ENCODE results near the gene RHOB. TPM values are rescaled to one million over a fixed set of nuclear protein-coding genes. Genes with fewer than 3 reads are reported as not detected.

Gene RHOB
- total and polyA plus RNA-seq, 2 experiments from 2014 or later, result 146 to 429 TPM

GRCh38 chr2:20410556-20411277 lies 36.2 kb upstream of the RHOB start:
- H4K20me1 ChIP-seq (ENCODE audit: insufficient read depth, poor library complexity, severe bottlenecking), result no peaks in the 10 kb centered on the region

GRCh38 chr2:20411361-20411894 lies 35.4 kb upstream of the RHOB start:
- peaks cover 5% of the 10 kb centered on the region for H3K9me3 ChIP-seq (ENCODE audit: low read depth)
- no peak overlapping the region for H3K27ac ChIP-seq
- no peaks in the 10 kb centered on the region for H3K9me2 ChIP-seq (replicated peaks; ENCODE audit: insufficient read depth)
- H3K4me1 ChIP-seq (ENCODE audit: insufficient read depth), result no peaks in the 10 kb centered on the region
- no peak overlapping the region for H3K4me3 ChIP-seq
- no peaks in the 10 kb centered on the region for H3K36me3 ChIP-seq (replicated peaks; ENCODE audit: insufficient read depth, low read depth)
- no peaks in the 10 kb centered on the region for H3K79me2 ChIP-seq
- TF ChIP-seq CTCF (IDR thresholded peaks at IDR 0.05; ENCODE audit: poor library complexity), result peak; percentile 63
- no peak for TF ChIP-seq EZH2 (IDR thresholded peaks at IDR 0.05; ENCODE audit: borderline replicate concordance)
- WGBS (ENCODE audit: low lambda C conversion rate, missing lambda C conversion rate), result 15% methylated on average over 3 of the region's 3 CpGs
- no peak overlapping the region for H2AFZ ChIP-seq
- peak; percentile 82 for DNase-seq (ENCODE audit: low spot score)
- H3K4me2 ChIP-seq, result no peak overlapping the region
- no peaks in the 10 kb centered on the region for H4K20me1 ChIP-seq (ENCODE audit: insufficient read depth, poor library complexity, severe bottlenecking)
- H3K27me3 ChIP-seq, result no peaks in the 10 kb centered on the region

More at GRCh38 chr2:20410556-20411277, 36.2 kb upstream of the RHOB start:
- H3K36me3 ChIP-seq (replicated peaks; ENCODE audit: insufficient read depth, low read depth), result no peaks in the 10 kb centered on the region
- no peaks in the 10 kb centered on the region for H3K79me2 ChIP-seq
- TF ChIP-seq EZH2 (IDR thresholded peaks at IDR 0.05; ENCODE audit: borderline replicate concordance), result no peak
- no peak for TF ChIP-seq CTCF (IDR thresholded peaks at IDR 0.05; ENCODE audit: poor library complexity)
- TF ChIP-seq EZH2phosphoT487 (IDR thresholded peaks at IDR 0.05; ENCODE audit: low read depth, severe bottlenecking, unreplicated experiment), result no peak
- 90% methylated on average over 5 of the region's 5 CpGs for WGBS (ENCODE audit: low lambda C conversion rate, missing lambda C conversion rate)
- no peak overlapping the region for H3K4me2 ChIP-seq
- H3K4me1 ChIP-seq (ENCODE audit: insufficient read depth), result no peaks in the 10 kb centered on the region
- DNase-seq (ENCODE audit: low spot score), result no peak
- no peak overlapping the region for H3K27ac ChIP-seq
- no peaks in the 10 kb centered on the region for H3K27me3 ChIP-seq
- H2AFZ ChIP-seq, result no peak overlapping the region
- no peaks in the 10 kb centered on the region for H3K9me2 ChIP-seq (replicated peaks; ENCODE audit: insufficient read depth)
- H3K4me3 ChIP-seq, result no peak overlapping the region
- H3K9me3 ChIP-seq (ENCODE audit: low read depth), result peaks cover 5% of the 10 kb centered on the region

DNA sequence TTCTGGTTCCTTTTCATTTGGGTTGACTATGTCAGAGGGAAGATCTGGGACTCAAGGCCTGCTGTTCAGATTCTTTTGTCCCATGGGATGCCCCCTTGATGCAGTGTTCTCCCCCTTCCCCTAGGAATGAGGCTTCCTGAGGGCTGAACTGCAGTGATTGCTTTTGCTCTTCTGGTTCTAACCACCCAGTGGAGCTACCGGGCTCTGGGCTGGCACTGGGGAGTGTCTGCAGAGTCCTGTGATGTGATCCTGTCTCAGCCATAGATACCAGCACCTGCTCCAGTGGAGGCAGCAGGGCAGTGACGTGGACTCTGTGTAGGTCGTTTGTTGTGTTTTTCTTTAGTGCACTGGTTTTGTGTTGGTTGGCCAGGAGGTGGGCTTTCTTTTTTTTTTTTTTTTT lies 32.1 kb upstream of the RHOB start:
- DNase-seq (ENCODE audit: low spot score), result no peak
- H4K20me1 ChIP-seq (ENCODE audit: insufficient read depth, poor library complexity, severe bottlenecking), result no peaks in the 10 kb centered on the region
- no peak overlapping the region for H3K27ac ChIP-seq
- no peaks in the 10 kb centered on the region for H3K36me3 ChIP-seq (replicated peaks; ENCODE audit: insufficient read depth, low read depth)
- no peaks in the 10 kb centered on the region for H3K9me2 ChIP-seq (replicated peaks; ENCODE audit: insufficient read depth)
- peaks cover 3% of the 10 kb centered on the region for H3K4me1 ChIP-seq (ENCODE audit: insufficient read depth)
- no peaks in the 10 kb centered on the region for H3K27me3 ChIP-seq
- H3K9me3 ChIP-seq (ENCODE audit: low read depth), result peaks cover 1% of the 10 kb centered on the region
- H3K4me3 ChIP-seq, result no peak overlapping the region
- H3K4me2 ChIP-seq, result no peak overlapping the region
- H3K79me2 ChIP-seq, result no peaks in the 10 kb centered on the region
- H2AFZ ChIP-seq, result no peak overlapping the region
- TF ChIP-seq EZH2 (IDR thresholded peaks at IDR 0.05; ENCODE audit: borderline replicate concordance) (no peak), EZH2phosphoT487 (IDR thresholded peaks at IDR 0.05; ENCODE audit: low read depth, severe bottlenecking, unreplicated experiment) (no peak), CTCF (IDR thresholded peaks at IDR 0.05; ENCODE audit: poor library complexity) (no peak)
- WGBS (ENCODE audit: low lambda C conversion rate, missing lambda C conversion rate), result 84% methylated on average over 3 of the region's 3 CpGs

Data from hepatocyte (in vitro differentiated cells).